Sigmoid colon (tissue), 7 donors: ENCODE measurements around the gene PRKAG2. TPM values are rescaled to one million over a fixed set of nuclear protein-coding genes. Genes with fewer than 3 reads are reported as not detected.

Experiments
- DNase-seq: peaks from one replicate; pipeline ENCODE4 v3.0.0-alpha.2; 2019
- H3K27ac ChIP-seq, 4 donors: fragments of 200-600 bp; sonication (generic); one replicate each; pipeline ENCODE4 v1.5.1; 2016 to 2019; ENCODE audit warnings: mild to moderate bottlenecking in 1 of 4
- H3K27me3 ChIP-seq, 3 donors: fragments of 200-600 bp; sonication (generic); one replicate each; pipeline ENCODE4 v1.5.1; 2019; ENCODE audit warnings: mild to moderate bottlenecking in 1 of 3
- H3K36me3 ChIP-seq, 4 donors: fragments of 200-600 bp; sonication (generic); one replicate each; pipeline ENCODE4 v1.5.1; 2016 to 2019
- H3K4me1 ChIP-seq, 4 donors: fragments of 200-600 bp; sonication (generic); one replicate each; pipeline ENCODE4 v1.5.1; 2017 to 2019
- H3K4me3 ChIP-seq, 4 donors: fragments of 200-600 bp; sonication (generic); one replicate each; pipeline ENCODE4 v1.5.1; 2017 to 2019; ENCODE audit warnings: mild to moderate bottlenecking in 2 of 4, moderate library complexity in 1 of 4
- H3K9me3 ChIP-seq, 4 donors: fragments of 200-600 bp in 3 of 4; sonication (generic) in 3 of 4; one replicate each; pipeline versions ENCODE4 v1.5.1 to v1.6.1; 2013 to 2019
- EP300 ChIP-seq, 4 donors: sonication (generic); formaldehyde crosslinking; IDR thresholded peaks; one replicate each; pipeline ENCODE4 v1.6.1; 2017; ENCODE audit warnings: antibody characterized with exemption in 4 of 4
- POLR2A ChIP-seq, 2 donors: fragments of 450-650 bp; IDR thresholded peaks; one replicate each; pipeline ENCODE4 v1.6.1; 2016; ENCODE audit warnings: antibody characterized with exemption in 2 of 2, mild to moderate bottlenecking in 2 of 2, moderate library complexity in 2 of 2
- POLR2AphosphoS5 ChIP-seq, 4 donors: sonication (generic); formaldehyde crosslinking; IDR thresholded peaks; one replicate each; pipeline ENCODE4 v1.6.1; 2017; ENCODE audit warnings: antibody characterized with exemption in 4 of 4
- WGBS, 2 donors: extraction: QIAGEN DNeasy Blood & Tissue Kit; methylation state at CpG; one replicate each; pipeline ENCODE4 v1.1.7; 2013; 5-methylcytosine and 5-hydroxymethylcytosine counted together
- intact Hi-C: fragments of 100-400 bp; cut with DNase I; formaldehyde crosslinking; loops from one replicate; pipeline ENCODE4 v1.15.1; 2023
- polyA plus RNA-seq, 3 donors: library from polyadenylated mRNA; stranded (reverse); fragments of 200-250 nt; gene quantifications; one replicate each; pipeline ENCODE4 v1.2.3, GENCODE V29; 2013
- total RNA-seq, 4 donors: library from RNA; depleted of rRNA; stranded (reverse); fragments of >200 nt; gene quantifications; one replicate each; pipeline ENCODE4 v1.1.0, GENCODE V29; 2016
- TF ChIP-seq, protein P1 (sequence below), 4 experiments: fragments of 450-650 bp in 3 of 4; fragments of 200-600 bp in 1 of 4; IDR thresholded peaks; one replicate each; pipeline ENCODE4 v1.5.1; 2016 to 2019; ENCODE audit warnings: antibody characterized with exemption in 4 of 4, mild to moderate bottlenecking in 3 of 4, moderate library complexity in 2 of 4
- donor health status: healthy with polysubstance abuse.
- donor health status: Bipolar disorder and iron deficiency.
- donor health status: healthy.

The PRKAG2 gene
- total and polyA plus RNA-seq, 7 donors, result 19.2 to 51.2 (median 37.1) TPM

- H3K36me3 ChIP-seq, result no peaks in the 10 kb centered on the region
- intact Hi-C loops, result loop anchor here (10.0 kb wide), 1 partner anchor 160 kb away; no protein-coding TSS in a partner anchor
- DNase-seq, result no peak
- H3K27ac ChIP-seq, result no peak overlapping the region
- no peaks in the 10 kb centered on the region for H3K9me3 ChIP-seq
- H3K27me3 ChIP-seq, result no peaks in the 10 kb centered on the region
- H3K4me3 ChIP-seq, result no peak overlapping the region
- TF ChIP-seq, protein P1, sequence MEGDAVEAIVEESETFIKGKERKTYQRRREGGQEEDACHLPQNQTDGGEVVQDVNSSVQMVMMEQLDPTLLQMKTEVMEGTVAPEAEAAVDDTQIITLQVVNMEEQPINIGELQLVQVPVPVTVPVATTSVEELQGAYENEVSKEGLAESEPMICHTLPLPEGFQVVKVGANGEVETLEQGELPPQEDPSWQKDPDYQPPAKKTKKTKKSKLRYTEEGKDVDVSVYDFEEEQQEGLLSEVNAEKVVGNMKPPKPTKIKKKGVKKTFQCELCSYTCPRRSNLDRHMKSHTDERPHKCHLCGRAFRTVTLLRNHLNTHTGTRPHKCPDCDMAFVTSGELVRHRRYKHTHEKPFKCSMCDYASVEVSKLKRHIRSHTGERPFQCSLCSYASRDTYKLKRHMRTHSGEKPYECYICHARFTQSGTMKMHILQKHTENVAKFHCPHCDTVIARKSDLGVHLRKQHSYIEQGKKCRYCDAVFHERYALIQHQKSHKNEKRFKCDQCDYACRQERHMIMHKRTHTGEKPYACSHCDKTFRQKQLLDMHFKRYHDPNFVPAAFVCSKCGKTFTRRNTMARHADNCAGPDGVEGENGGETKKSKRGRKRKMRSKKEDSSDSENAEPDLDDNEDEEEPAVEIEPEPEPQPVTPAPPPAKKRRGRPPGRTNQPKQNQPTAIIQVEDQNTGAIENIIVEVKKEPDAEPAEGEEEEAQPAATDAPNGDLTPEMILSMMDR (IDR thresholded peaks at IDR 0.05), result no peak
- TF ChIP-seq POLR2A (IDR thresholded peaks at IDR 0.05) (no peak), POLR2AphosphoS5 (IDR thresholded peaks at IDR 0.05) (no peak), EP300 (IDR thresholded peaks at IDR 0.05) (no peak)
- WGBS, 2 donors, result 90 to 96% methylated on average over 2 of the region's 2 CpGs
- peaks cover 0 to 10% (median 8%) of the 10 kb centered on the region in 4 donors for H3K4me1 ChIP-seq
Observed at GRCh38 chr7:151524845-151525244, 352.1 kb downstream of the PRKAG2 start.

DNA sequence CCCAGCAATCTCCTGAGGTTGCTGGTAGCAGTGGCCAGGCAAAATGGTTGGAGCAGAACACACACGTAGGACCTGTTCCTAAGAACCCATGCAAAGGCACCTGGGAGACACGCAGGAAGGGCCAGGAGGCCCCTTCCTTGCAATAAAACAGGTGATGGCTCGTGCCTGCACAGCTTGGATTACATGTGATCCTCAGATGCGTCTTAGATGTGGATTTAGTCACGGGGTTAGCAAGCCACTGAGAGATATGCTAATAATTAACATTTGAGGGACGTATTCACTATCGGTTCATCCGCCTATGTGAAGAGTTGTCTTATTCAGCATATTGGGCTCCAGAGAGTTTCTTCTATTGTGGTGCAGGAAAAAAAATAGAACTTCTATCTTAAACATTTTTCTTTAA, 352.6 kb downstream of the PRKAG2 start:
- TF ChIP-seq POLR2AphosphoS5 (IDR thresholded peaks at IDR 0.05), result no peak
- no peak for TF ChIP-seq EP300 (IDR thresholded peaks at IDR 0.05)
- no peak for TF ChIP-seq POLR2A (IDR thresholded peaks at IDR 0.05)
- TF ChIP-seq, protein P1 (IDR thresholded peaks at IDR 0.05), result no peak
- WGBS, 2 donors, result 87 to 88% methylated on average over 8 of the region's 8 CpGs
- Histone ChIP-seq H3K36me3 (no peaks in the 10 kb centered on the region), H3K27me3 (no peaks in the 10 kb centered on the region), H3K4me1 (peaks cover 0 to 10% (median 8%) of the 10 kb centered on the region in 4 donors), H3K9me3 (no peaks in the 10 kb centered on the region), H3K27ac (no peak overlapping the region), H3K4me3 (no peak overlapping the region)
- intact Hi-C loops, result loop anchor here (10.0 kb wide), 1 partner anchor 160 kb away; no protein-coding TSS in a partner anchor
- DNase-seq, result no peak

DNA sequence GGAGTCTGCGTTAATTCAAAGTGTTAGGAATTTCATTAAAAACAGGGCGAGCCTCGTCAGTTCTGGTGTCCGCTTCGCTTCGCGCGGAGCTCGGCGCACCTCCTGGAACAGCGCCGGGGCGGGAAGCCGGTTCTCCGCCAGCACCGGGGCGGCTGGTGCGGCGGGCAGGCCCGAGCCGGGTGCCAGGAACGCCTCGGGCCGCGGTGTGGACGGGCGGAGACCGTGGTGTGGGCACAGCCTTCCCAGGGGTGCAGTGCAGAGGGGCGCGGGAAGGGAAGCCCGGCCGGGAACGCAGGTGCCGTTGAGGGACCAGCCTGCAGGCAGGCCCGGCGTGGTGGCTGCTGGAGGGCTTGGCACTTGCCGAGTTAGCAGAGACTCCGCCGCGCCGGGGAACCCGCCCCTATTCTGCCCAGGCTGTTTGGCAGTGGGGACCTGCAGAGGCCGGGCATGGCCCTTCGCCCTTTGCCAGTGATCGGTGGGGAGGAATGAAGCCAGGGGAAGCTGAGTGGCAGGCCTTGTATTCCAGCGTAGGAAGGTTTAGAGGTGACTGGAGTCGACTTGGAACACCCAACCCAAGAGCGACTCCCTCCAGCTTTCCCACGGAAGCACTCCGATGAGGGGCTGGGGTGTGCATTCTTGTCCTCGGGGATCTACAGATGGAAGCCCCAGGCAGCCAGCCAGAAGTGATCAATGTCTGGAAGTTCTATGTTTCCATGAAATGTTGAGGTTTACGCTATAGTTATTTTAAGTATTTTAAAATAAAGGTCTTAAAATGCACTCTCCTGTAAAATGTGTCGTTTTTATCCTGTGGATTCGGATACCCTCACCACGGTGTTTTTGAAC, 356.3 kb downstream of the PRKAG2 start:
- H3K9me3 ChIP-seq, result no peaks in the 10 kb centered on the region
- no peaks in the 10 kb centered on the region for H3K27me3 ChIP-seq
- peak overlapping the region; percentile 39 to 93 (median 73) for H3K4me3 ChIP-seq
- DNase-seq, result peak; percentile 86
- no peaks in the 10 kb centered on the region for H3K36me3 ChIP-seq
- 8 to 14% methylated on average over 55 of the region's 55 CpGs for WGBS, 2 donors
- TF ChIP-seq EP300 (IDR thresholded peaks at IDR 0.05) (no peak), POLR2A (IDR thresholded peaks at IDR 0.05) (no peak), POLR2AphosphoS5 (IDR thresholded peaks at IDR 0.05) (peak in 1 of 4 donors; percentile 33)
- TF ChIP-seq, protein P1 (IDR thresholded peaks at IDR 0.05), result no peak
- peak overlapping the region; percentile 94 to 99 (median 96) for H3K27ac ChIP-seq
- H3K4me1 ChIP-seq, result peaks cover 0 to 33% (median 32%) of the 10 kb centered on the region in 4 donors
- intact Hi-C loops, result loop anchor here (2.0 to 10.0 kb wide), 2 partner anchors 112 to 156 kb away; no protein-coding TSS in a partner anchor

- 0% methylated on average over 56 to 58 of the region's 66 CpGs for WGBS, 2 donors
- intact Hi-C loops, result loop anchor here (2.0 to 10.0 kb wide), 4 partner anchors 59 to 237 kb away; no protein-coding TSS in a partner anchor
- Histone ChIP-seq H3K9me3 (no peaks in the 10 kb centered on the region), H3K4me1 (peaks cover 0 to 40% (median 36%) of the 10 kb centered on the region in 4 donors), H3K27me3 (no peaks in the 10 kb centered on the region), H3K36me3 (no peaks in the 10 kb centered on the region), H3K4me3 (peak within 1 kb of the TSS; percentile 72 to 93 (median 80)), H3K27ac (peak within 1 kb of the TSS; percentile 94 to 99 (median 96))
- TF ChIP-seq EP300 (IDR thresholded peaks at IDR 0.05) (peak in 2 of 4 donors; percentile 60 to 76), POLR2AphosphoS5 (IDR thresholded peaks at IDR 0.05) (peak; percentile 66 to 86 (median 74)), POLR2A (IDR thresholded peaks at IDR 0.05) (peak; percentile 25 to 47)
- TF ChIP-seq, protein P1 (IDR thresholded peaks at IDR 0.05), result no peak
- DNase-seq, result peak; percentile 100
Observed at GRCh38 chr7:151519765-151520418, 357.0 kb downstream of the PRKAG2 start, which contains the start of gene RHEB. TSS of gene RHEB (minus strand) at chr7:151519895. CDS start at chr7:151519511, 384 bp downstream.
